Thyroid gland (tissue), 4 donors: ENCODE measurements around the gene SARNP. TPM values are rescaled to one million over a fixed set of nuclear protein-coding genes. Genes with fewer than 3 reads are reported as not detected.
"Not testable (repeated sequence)": the region's sequence is repeated elsewhere in the genome, so short reads cannot be mapped to it uniquely, and the experiment has no call there.

Source experiments
- DNase-seq, 2 donors: peaks; one replicate each; pipeline ENCODE4 v3.0.0-alpha.2; 2019
- H3K27ac ChIP-seq, 3 donors: fragments of 200-600 bp; sonication (generic); 1 replicate in 2 of 3; 2 replicates in 1 of 3; pipeline ENCODE4 v1.5.1; 2016 to 2019; ENCODE audit warnings: mild to moderate bottlenecking in 1 of 3, moderate library complexity in 1 of 3
- H3K27me3 ChIP-seq: fragments of 200-600 bp; sonication (generic); one replicate; pipeline ENCODE4 v1.5.1; 2019
- H3K36me3 ChIP-seq, 2 donors: fragments of 200-600 bp; sonication (generic); one replicate each; pipeline ENCODE4 v1.5.1; 2016 to 2019
- H3K4me1 ChIP-seq, 2 donors: fragments of 200-600 bp; sonication (generic); one replicate each; pipeline ENCODE4 v1.5.1; 2017 to 2019
- H3K4me3 ChIP-seq, 3 donors: fragments of 200-600 bp; sonication (generic); replicated peaks in 1 of 3; 1 replicate in 2 of 3; 2 replicates in 1 of 3; pipeline ENCODE4 v1.5.1; 2016; ENCODE audit warnings: mild to moderate bottlenecking in 1 of 3
- H3K9me3 ChIP-seq: fragments of 200-600 bp; sonication (generic); one replicate; pipeline ENCODE4 v1.5.1; 2017
- CTCF ChIP-seq, 6 experiments: fragments of 200-600 bp in 3 of 6; fragments of 450-650 bp in 3 of 6; sonication (generic) in 3 of 6; IDR thresholded peaks; one replicate each; pipeline ENCODE4 v1.5.1; 2016 to 2019; ENCODE audit warnings: antibody characterized with exemption in 6 of 6, mild to moderate bottlenecking in 2 of 6, inconsistent platforms in 1 of 6, moderate library complexity in 1 of 6
- POLR2A ChIP-seq, 2 donors: fragments of 450-650 bp; IDR thresholded peaks; one replicate each; pipeline ENCODE4 v1.6.1; 2017; ENCODE audit warnings: antibody characterized with exemption in 2 of 2, mild to moderate bottlenecking in 2 of 2, moderate library complexity in 1 of 2
- WGBS, 2 donors: methylation state at CpG; one replicate each; pipeline ENCODE4 v1.1.5; 2017; 5-methylcytosine and 5-hydroxymethylcytosine counted together
- intact Hi-C: fragments of 100-400 bp; cut with DNase I; formaldehyde crosslinking; loops from one replicate; pipeline ENCODE4 v1.15.1; 2023
- total RNA-seq, 4 donors: library from RNA; depleted of rRNA; stranded (reverse); fragments of >200 nt; gene quantifications; one replicate each; pipeline ENCODE4 v1.2.3, GENCODE V29; 2016

Gene SARNP
- total RNA-seq, 4 donors from 2014 or later: 33.6 to 61.0 (median 52.3) TPM

GRCh38 chr12:55838361-55838760 lies 20.8 kb upstream of the SARNP start:
- Histone ChIP-seq H3K36me3 (no peaks in the 10 kb centered on the region), H3K4me1 (no peaks in the 10 kb centered on the region), H3K27ac (no peak overlapping the region), H3K4me3 (no peak overlapping the region), H3K9me3 (no peaks in the 10 kb centered on the region), H3K27me3 (no peaks in the 10 kb centered on the region)
- WGBS, 2 donors: 79 to 95% methylated on average over 3 of the region's 3 CpGs
- TF ChIP-seq POLR2A (IDR thresholded peaks at IDR 0.05) (no peak), CTCF (IDR thresholded peaks at IDR 0.05) (no peak)
- intact Hi-C loops: no loop called here
- no peak for DNase-seq

GRCh38 chr12:55834400-55834799 lies 16.9 kb upstream of the SARNP start:
- not testable (repeated sequence) for DNase-seq, H3K4me3 ChIP-seq, H3K36me3 ChIP-seq, H3K27me3 ChIP-seq, H3K27ac ChIP-seq, H3K9me3 ChIP-seq
- H3K4me1 ChIP-seq: peaks cover 10 to 15% of the 10 kb centered on the region in 2 donors
- 98 to 100% methylated on average over 1 to 4 of the region's 6 CpGs for WGBS, 2 donors
- intact Hi-C loops: loop anchor here (5.0 kb wide), 1 partner anchor 103 kb away; no protein-coding TSS in a partner anchor

GRCh38 chr12:55833056-55833455 lies 15.5 kb upstream of the SARNP start:
- TF ChIP-seq POLR2A (IDR thresholded peaks at IDR 0.05) (no peak), CTCF (IDR thresholded peaks at IDR 0.05) (no peak)
- no peaks in the 10 kb centered on the region for H3K27me3 ChIP-seq
- no peak overlapping the region for H3K27ac ChIP-seq
- no peaks in the 10 kb centered on the region for H3K36me3 ChIP-seq
- peaks cover 20 to 25% of the 10 kb centered on the region in 2 donors for H3K4me1 ChIP-seq
- intact Hi-C loops: loop anchor here (5.0 kb wide), 1 partner anchor 104 kb away; no protein-coding TSS in a partner anchor
- no peak for DNase-seq
- WGBS, 2 donors: 86 to 90% methylated on average over 1 to 9 of the region's 10 CpGs
- H3K9me3 ChIP-seq: no peaks in the 10 kb centered on the region
- no peak overlapping the region for H3K4me3 ChIP-seq

GRCh38 chr12:55831447-55831815 lies 13.9 kb upstream of the SARNP start:
- DNase-seq: no peak
- Histone ChIP-seq H3K27me3 (no peaks in the 10 kb centered on the region), H3K4me3 (peak overlapping the region in 1 of 3 donors; percentile 93), H3K4me1 (peaks cover 36 to 39% of the 10 kb centered on the region in 2 donors), H3K27ac (peak overlapping the region in 2 of 3 donors; percentile 90 to 91), H3K9me3 (no peaks in the 10 kb centered on the region), H3K36me3 (no peaks in the 10 kb centered on the region)
- TF ChIP-seq POLR2A (IDR thresholded peaks at IDR 0.05) (no peak), CTCF (IDR thresholded peaks at IDR 0.05) (no peak)
- 46 to 50% methylated on average over 1 of the region's 1 CpG for WGBS, 2 donors
- intact Hi-C loops: loop anchor here (5.0 kb wide), 1 partner anchor 106 kb away; no protein-coding TSS in a partner anchor

- peak in 1 of 2 donors; percentile 70 for TF ChIP-seq POLR2A (IDR thresholded peaks at IDR 0.05)
- TF ChIP-seq CTCF (IDR thresholded peaks at IDR 0.05): no peak
- H3K4me1 ChIP-seq: peaks cover 42 to 44% of the 10 kb centered on the region in 2 donors
- H3K9me3 ChIP-seq: no peaks in the 10 kb centered on the region
- H3K27ac ChIP-seq: peak overlapping the region; percentile 88 to 91 (median 90)
- intact Hi-C loops: loop anchor here (5.0 kb wide), 1 partner anchor 106 kb away; no protein-coding TSS in a partner anchor
- DNase-seq: peak; percentile 73 to 74
- H3K27me3 ChIP-seq: no peaks in the 10 kb centered on the region
- 1 to 4% methylated on average over 21 to 23 of the region's 23 CpGs for WGBS, 2 donors
- H3K4me3 ChIP-seq: peak overlapping the region; percentile 30 to 93 (median 71)
- H3K36me3 ChIP-seq: no peaks in the 10 kb centered on the region
These were observed 13.3 kb upstream of the SARNP start for GRCh38 chr12:55830601-55831446.
